H1 (cell line): ENCODE measurements around the gene RAD50. TPM values are rescaled to one million over a fixed set of nuclear protein-coding genes. Genes with fewer than 3 reads are reported as not detected.

Experiments used
- FOSL1 ChIP-seq: IDR thresholded peaks from 2 replicates; pipeline ENCODE4 v1.6.1; 2011; ENCODE audit warnings: mild to moderate bottlenecking, low read depth, low read length, moderate library complexity; ENCODE audit not compliant: insufficient read depth
- JUND ChIP-seq: IDR thresholded peaks from 2 replicates; pipeline ENCODE4 v1.6.1; 2011; ENCODE audit warnings: mild to moderate bottlenecking, improper control_type of control experiment, low read length
- NANOG ChIP-seq: IDR thresholded peaks from 2 replicates; pipeline ENCODE4 v1.6.1; 2011; ENCODE audit warnings: low read length, low read depth, mild to moderate bottlenecking, inconsistent platforms; ENCODE audit not compliant: insufficient read depth, poor library complexity, severe bottlenecking
- POU5F1 ChIP-seq: IDR thresholded peaks from 2 replicates; pipeline ENCODE4 v1.6.1; 2011; ENCODE audit warnings: low read depth, mild to moderate bottlenecking, low read length, moderate library complexity
- RAD21 ChIP-seq, 2 experiments: IDR thresholded peaks in 1 of 2; conservative IDR thresholded peaks in 1 of 2; 2 replicates each; pipeline ENCODE4 v1.6.1; 2011; ENCODE audit warnings: low read depth in 2 of 2, low read length in 2 of 2, improper control_type of control experiment in 1 of 2, inconsistent platforms in 1 of 2, mild to moderate bottlenecking in 1 of 2, moderate library complexity in 1 of 2
- SP2 ChIP-seq: IDR thresholded peaks from 2 replicates; pipeline ENCODE4 v1.6.1; 2012; ENCODE audit warnings: mild to moderate bottlenecking, low read length, inconsistent platforms
- TBP ChIP-seq: IDR thresholded peaks from 2 replicates; pipeline ENCODE4 v1.6.1; 2011; ENCODE audit warnings: low read depth, low read length, improper control_type of control experiment
- polyA plus RNA-seq, 7 experiments: library from polyadenylated mRNA; depleted of rRNA in 3 of 7; stranded (reverse) in 5 of 7; unstranded in 2 of 7; fragments of >200 nt in 5 of 7; fragments of 200-250 nt in 2 of 7; gene quantifications; 1 replicate in 5 of 7; 2 replicates in 1 of 7; 4 replicates in 1 of 7; pipeline versions ENCODE4 v1.2.1 to v1.2.3, GENCODE V29; 2011 to 2013; ENCODE audit warnings: missing spikeins in 2 of 7, mixed read lengths in 2 of 7
- total RNA-seq: library from RNA; stranded (reverse); fragmentation: NEBNext Ultra II Directional; extraction: Animal tissue kit (Norgen Biotek cat#: 25700); gene quantifications from 2 replicates; pipeline ENCODE4 v1.2.1, GENCODE V29; 2021

The RAD50 gene
- total and polyA plus RNA-seq, 2 of the 8 experiments (the other 6 are each of a cell fraction or from before 2014, with no cell fraction given), result 10.1 to 39.4 TPM

- TF ChIP-seq RAD21 (IDR thresholded peaks at IDR 0.05 in 1 of 2, conservative IDR thresholded peaks at IDR 0.05 in 1 of 2; ENCODE audit: low read depth in 2 of 2, low read length in 2 of 2) (no peak), TBP (no peak), NANOG (no peak), JUND (no peak), POU5F1 (no peak), SP2 (no peak), FOSL1 (no peak)
Measured at GRCh38 chr5:132666310-132667123, 109.7 kb downstream of the RAD50 start (continued).
